Left ventricle myocardium inferior (tissue), 1 donor: ENCODE measurements around the gene STXBP3. TPM values are rescaled to one million over a fixed set of nuclear protein-coding genes. Genes with fewer than 3 reads are reported as not detected.
"Not testable (repeated sequence)": the region's sequence is repeated elsewhere in the genome, so short reads cannot be mapped to it uniquely, and the experiment has no call there.

Source experiments
- DNase-seq: peaks from one replicate; pipeline ENCODE4 v3.0.0-alpha.2; 2020
- H3K27ac ChIP-seq: fragments of 200-600 bp; replicated peaks from 2 replicates; pipeline ENCODE4 v1.8.0; 2021
- H3K27me3 ChIP-seq: fragments of 200-600 bp; 2 replicates; pipeline ENCODE4 v1.8.0; 2021; ENCODE audit warnings: low read depth
- H3K36me3 ChIP-seq: fragments of 200-600 bp; 2 replicates; pipeline ENCODE4 v1.8.0; 2021
- H3K4me1 ChIP-seq: fragments of 200-600 bp; 2 replicates; pipeline ENCODE4 v1.8.0; 2021
- H3K4me3 ChIP-seq: fragments of 200-600 bp; 2 replicates; pipeline ENCODE4 v1.8.0; 2021; ENCODE audit warnings: mild to moderate bottlenecking, moderate library complexity
- H3K9me3 ChIP-seq: fragments of 200-600 bp; replicated peaks from 2 replicates; pipeline ENCODE4 v1.8.0; 2021
- intact Hi-C: fragments of 100-400 bp; cut with micrococcal nuclease; formaldehyde crosslinking; loops from one replicate; pipeline ENCODE4 v1.11.0; 2022
- total RNA-seq: library from RNA; stranded (reverse); fragmentation: NEBNext Ultra II Directional; extraction: Animal tissue kit (Norgen Biotek cat#: 25700); gene quantifications from one replicate; pipeline ENCODE4 v1.2.1, GENCODE V29; 2021
- TF ChIP-seq, protein P1 (sequence below): fragments of 200-600 bp; IDR thresholded peaks from 2 replicates; pipeline ENCODE4 v1.8.0; 2021; ENCODE audit warnings: antibody characterized with exemption, mild to moderate bottlenecking, borderline replicate concordance
- donor health status: DM: no; HTN: yes; CAD: no; lungs with severe emphysema.

Gene STXBP3
- total RNA-seq, 1 donor from 2014 or later, result 26.8 TPM

- DNase-seq, result no peak
- TF ChIP-seq, protein P1, sequence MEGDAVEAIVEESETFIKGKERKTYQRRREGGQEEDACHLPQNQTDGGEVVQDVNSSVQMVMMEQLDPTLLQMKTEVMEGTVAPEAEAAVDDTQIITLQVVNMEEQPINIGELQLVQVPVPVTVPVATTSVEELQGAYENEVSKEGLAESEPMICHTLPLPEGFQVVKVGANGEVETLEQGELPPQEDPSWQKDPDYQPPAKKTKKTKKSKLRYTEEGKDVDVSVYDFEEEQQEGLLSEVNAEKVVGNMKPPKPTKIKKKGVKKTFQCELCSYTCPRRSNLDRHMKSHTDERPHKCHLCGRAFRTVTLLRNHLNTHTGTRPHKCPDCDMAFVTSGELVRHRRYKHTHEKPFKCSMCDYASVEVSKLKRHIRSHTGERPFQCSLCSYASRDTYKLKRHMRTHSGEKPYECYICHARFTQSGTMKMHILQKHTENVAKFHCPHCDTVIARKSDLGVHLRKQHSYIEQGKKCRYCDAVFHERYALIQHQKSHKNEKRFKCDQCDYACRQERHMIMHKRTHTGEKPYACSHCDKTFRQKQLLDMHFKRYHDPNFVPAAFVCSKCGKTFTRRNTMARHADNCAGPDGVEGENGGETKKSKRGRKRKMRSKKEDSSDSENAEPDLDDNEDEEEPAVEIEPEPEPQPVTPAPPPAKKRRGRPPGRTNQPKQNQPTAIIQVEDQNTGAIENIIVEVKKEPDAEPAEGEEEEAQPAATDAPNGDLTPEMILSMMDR, result no peak
- no peak overlapping the region for H3K27ac ChIP-seq
- no peaks in the 10 kb centered on the region for H3K9me3 ChIP-seq
- intact Hi-C loops, result no loop called here
- H3K4me1 ChIP-seq, result no peaks in the 10 kb centered on the region
- H3K27me3 ChIP-seq, result no peaks in the 10 kb centered on the region
- H3K36me3 ChIP-seq, result peaks cover 94% of the 10 kb centered on the region
- no peak overlapping the region for H3K4me3 ChIP-seq
Measured at GRCh38 chr1:108777839-108778238, 31.4 kb downstream of the STXBP3 start.

GRCh38 chr1:108779455-108779854 lies 33.0 kb downstream of the STXBP3 start:
- Histone ChIP-seq H3K9me3 (peaks cover under 1% of the 10 kb centered on the region), H3K27me3 (no peaks in the 10 kb centered on the region), H3K36me3 (peaks cover 95% of the 10 kb centered on the region), H3K4me3 (no peak overlapping the region), H3K27ac (no peak overlapping the region), H3K4me1 (no peaks in the 10 kb centered on the region)
- DNase-seq, result no peak
- intact Hi-C loops, result no loop called here
- TF ChIP-seq, protein P1, result no peak

GRCh38 chr1:108780937-108781574 lies 34.6 kb downstream of the STXBP3 start:
- TF ChIP-seq, protein P1, result no peak
- Histone ChIP-seq H3K4me3 (no peak overlapping the region), H3K27me3 (no peaks in the 10 kb centered on the region), H3K9me3 (peaks cover 17% of the 10 kb centered on the region), H3K36me3 (peaks cover 95% of the 10 kb centered on the region), H3K27ac (no peak overlapping the region), H3K4me1 (no peaks in the 10 kb centered on the region)
- intact Hi-C loops, result no loop called here
- no peak for DNase-seq

GRCh38 chr1:108781575-108781944 lies 35.1 kb downstream of the STXBP3 start:
- Histone ChIP-seq H3K9me3 (peaks cover 21% of the 10 kb centered on the region), H3K36me3 (peaks cover 95% of the 10 kb centered on the region)
- H3K27ac ChIP-seq, intact Hi-C loops, H3K4me3 ChIP-seq, H3K27me3 ChIP-seq, H3K4me1 ChIP-seq, DNase-seq: not testable (repeated sequence)

- intact Hi-C loops, result no loop called here
- Histone ChIP-seq H3K9me3 (peaks cover 21% of the 10 kb centered on the region), H3K36me3 (peaks cover 80% of the 10 kb centered on the region), H3K27me3 (no peaks in the 10 kb centered on the region), H3K27ac (no peak overlapping the region), H3K4me3 (no peak overlapping the region), H3K4me1 (no peaks in the 10 kb centered on the region)
- DNase-seq, result no peak
- TF ChIP-seq, protein P1, result no peak
Measured at GRCh38 chr1:108785264-108785663, 38.8 kb downstream of the STXBP3 start.

DNA sequence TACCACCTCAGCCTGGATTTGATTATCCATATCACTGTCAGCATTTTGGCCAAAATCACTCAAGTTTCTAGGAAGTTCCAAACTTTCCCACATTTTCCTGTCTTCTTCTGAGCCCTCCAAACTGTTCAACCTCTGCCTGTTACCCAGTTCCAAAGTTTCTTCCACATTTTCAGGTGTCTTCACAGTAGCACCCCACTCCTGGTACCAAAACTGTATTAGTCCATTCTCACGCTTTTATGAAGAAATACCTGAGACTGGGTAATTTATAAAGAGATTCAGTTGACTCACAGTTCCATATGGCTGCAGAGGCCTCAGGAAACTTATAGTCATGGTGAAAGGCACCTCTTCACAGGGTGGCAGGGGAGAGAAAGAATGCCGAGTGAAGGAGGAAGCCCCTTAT lies 39.4 kb downstream of the STXBP3 start:
- no peak for DNase-seq
- Histone ChIP-seq H3K4me1 (no peaks in the 10 kb centered on the region), H3K9me3 (peaks cover 21% of the 10 kb centered on the region), H3K4me3 (no peak overlapping the region), H3K27ac (no peak overlapping the region), H3K27me3 (no peaks in the 10 kb centered on the region), H3K36me3 (peaks cover 78% of the 10 kb centered on the region)
- TF ChIP-seq, protein P1, result no peak
- intact Hi-C loops, result no loop called here
